ENCODE measurements around the gene RPS16. TPM values are rescaled to one million over a fixed set of nuclear protein-coding genes. Genes with fewer than 3 reads are reported as not detected.

RPS16 gene
- total and polyA plus RNA-seq, 2 of the 8 experiments (the other 6 are each of a cell fraction or from before 2014, with no cell fraction given): 2,433 to 7,810 TPM

DNA sequence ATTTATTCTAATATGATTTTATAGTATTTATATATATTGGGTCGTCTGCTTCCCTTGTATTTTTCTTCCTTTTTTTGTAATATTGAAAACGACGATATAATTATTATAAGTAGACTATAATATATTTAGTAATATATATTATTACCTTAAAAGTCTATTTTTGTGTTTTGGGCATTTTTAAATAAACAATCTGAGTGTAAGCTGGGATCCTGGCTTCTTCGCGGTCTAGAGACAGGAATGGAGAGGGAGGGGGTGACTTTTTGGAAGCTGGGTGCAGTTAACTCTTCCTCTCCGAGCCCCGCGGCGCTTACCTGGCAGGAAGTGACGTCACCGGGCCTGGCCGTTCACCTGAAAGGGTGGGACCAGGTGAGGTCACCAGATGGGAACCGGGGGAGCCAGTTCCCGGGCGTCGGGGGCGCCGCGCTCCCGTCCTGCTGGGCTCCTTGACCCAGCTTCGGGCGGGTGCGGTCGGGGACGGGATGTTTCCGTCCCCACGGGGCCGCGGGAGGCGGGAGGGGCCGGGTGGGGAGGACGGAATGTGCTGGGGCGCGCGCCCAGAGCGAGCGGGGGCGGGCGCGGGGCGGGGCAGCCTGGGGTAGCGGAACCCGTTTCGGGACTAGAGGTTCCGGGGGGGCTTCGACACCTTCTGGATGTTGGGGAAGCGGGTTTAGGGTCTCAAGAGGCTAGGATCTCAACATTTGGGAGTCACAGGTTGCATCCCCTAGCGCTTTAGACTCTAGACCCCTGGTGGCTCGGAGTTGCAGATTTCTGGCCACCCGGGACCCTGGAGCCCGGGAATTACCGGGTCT lies 26.3 kb downstream of the RPS16 start (continued):
- TF ChIP-seq, protein P1, sequence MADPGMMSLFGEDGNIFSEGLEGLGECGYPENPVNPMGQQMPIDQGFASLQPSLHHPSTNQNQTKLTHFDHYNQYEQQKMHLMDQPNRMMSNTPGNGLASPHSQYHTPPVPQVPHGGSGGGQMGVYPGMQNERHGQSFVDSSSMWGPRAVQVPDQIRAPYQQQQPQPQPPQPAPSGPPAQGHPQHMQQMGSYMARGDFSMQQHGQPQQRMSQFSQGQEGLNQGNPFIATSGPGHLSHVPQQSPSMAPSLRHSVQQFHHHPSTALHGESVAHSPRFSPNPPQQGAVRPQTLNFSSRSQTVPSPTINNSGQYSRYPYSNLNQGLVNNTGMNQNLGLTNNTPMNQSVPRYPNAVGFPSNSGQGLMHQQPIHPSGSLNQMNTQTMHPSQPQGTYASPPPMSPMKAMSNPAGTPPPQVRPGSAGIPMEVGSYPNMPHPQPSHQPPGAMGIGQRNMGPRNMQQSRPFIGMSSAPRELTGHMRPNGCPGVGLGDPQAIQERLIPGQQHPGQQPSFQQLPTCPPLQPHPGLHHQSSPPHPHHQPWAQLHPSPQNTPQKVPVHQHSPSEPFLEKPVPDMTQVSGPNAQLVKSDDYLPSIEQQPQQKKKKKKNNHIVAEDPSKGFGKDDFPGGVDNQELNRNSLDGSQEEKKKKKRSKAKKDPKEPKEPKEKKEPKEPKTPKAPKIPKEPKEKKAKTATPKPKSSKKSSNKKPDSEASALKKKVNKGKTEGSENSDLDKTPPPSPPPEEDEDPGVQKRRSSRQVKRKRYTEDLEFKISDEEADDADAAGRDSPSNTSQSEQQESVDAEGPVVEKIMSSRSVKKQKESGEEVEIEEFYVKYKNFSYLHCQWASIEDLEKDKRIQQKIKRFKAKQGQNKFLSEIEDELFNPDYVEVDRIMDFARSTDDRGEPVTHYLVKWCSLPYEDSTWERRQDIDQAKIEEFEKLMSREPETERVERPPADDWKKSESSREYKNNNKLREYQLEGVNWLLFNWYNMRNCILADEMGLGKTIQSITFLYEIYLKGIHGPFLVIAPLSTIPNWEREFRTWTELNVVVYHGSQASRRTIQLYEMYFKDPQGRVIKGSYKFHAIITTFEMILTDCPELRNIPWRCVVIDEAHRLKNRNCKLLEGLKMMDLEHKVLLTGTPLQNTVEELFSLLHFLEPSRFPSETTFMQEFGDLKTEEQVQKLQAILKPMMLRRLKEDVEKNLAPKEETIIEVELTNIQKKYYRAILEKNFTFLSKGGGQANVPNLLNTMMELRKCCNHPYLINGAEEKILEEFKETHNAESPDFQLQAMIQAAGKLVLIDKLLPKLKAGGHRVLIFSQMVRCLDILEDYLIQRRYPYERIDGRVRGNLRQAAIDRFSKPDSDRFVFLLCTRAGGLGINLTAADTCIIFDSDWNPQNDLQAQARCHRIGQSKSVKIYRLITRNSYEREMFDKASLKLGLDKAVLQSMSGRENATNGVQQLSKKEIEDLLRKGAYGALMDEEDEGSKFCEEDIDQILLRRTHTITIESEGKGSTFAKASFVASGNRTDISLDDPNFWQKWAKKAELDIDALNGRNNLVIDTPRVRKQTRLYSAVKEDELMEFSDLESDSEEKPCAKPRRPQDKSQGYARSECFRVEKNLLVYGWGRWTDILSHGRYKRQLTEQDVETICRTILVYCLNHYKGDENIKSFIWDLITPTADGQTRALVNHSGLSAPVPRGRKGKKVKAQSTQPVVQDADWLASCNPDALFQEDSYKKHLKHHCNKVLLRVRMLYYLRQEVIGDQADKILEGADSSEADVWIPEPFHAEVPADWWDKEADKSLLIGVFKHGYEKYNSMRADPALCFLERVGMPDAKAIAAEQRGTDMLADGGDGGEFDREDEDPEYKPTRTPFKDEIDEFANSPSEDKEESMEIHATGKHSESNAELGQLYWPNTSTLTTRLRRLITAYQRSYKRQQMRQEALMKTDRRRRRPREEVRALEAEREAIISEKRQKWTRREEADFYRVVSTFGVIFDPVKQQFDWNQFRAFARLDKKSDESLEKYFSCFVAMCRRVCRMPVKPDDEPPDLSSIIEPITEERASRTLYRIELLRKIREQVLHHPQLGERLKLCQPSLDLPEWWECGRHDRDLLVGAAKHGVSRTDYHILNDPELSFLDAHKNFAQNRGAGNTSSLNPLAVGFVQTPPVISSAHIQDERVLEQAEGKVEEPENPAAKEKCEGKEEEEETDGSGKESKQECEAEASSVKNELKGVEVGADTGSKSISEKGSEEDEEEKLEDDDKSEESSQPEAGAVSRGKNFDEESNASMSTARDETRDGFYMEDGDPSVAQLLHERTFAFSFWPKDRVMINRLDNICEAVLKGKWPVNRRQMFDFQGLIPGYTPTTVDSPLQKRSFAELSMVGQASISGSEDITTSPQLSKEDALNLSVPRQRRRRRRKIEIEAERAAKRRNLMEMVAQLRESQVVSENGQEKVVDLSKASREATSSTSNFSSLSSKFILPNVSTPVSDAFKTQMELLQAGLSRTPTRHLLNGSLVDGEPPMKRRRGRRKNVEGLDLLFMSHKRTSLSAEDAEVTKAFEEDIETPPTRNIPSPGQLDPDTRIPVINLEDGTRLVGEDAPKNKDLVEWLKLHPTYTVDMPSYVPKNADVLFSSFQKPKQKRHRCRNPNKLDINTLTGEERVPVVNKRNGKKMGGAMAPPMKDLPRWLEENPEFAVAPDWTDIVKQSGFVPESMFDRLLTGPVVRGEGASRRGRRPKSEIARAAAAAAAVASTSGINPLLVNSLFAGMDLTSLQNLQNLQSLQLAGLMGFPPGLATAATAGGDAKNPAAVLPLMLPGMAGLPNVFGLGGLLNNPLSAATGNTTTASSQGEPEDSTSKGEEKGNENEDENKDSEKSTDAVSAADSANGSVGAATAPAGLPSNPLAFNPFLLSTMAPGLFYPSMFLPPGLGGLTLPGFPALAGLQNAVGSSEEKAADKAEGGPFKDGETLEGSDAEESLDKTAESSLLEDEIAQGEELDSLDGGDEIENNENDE (IDR thresholded peaks at IDR 0.05; ENCODE audit: insufficient replicate concordance, low read length): no peak
- TF ChIP-seq BACH1 (IDR thresholded peaks at IDR 0.05; ENCODE audit: low read length) (no peak), JUN (IDR thresholded peaks at IDR 0.05; ENCODE audit: low read depth, low read length) (peak; percentile 75), HDAC2 (IDR thresholded peaks at IDR 0.05; ENCODE audit: borderline replicate concordance in 1 of 2, low read depth in 2 of 2, low read length in 2 of 2) (no peak), GABPA (IDR thresholded peaks at IDR 0.05; ENCODE audit: borderline replicate concordance, insufficient read depth, low read length) (peak; percentile 81; the same call in 1 of the 2 replicates), TAF7 (optimal IDR thresholded peaks at IDR 0.05; ENCODE audit: borderline replicate concordance, low read depth, low read length) (peak; percentile 54), POLR2A (IDR thresholded peaks at IDR 0.05; ENCODE audit: control extremely low read depth in 1 of 2, low read depth in 2 of 2, low read length in 2 of 2) (peak; percentile 55 to 96; a peak in 2 of 3 replicates)
- TF ChIP-seq, protein P2, sequence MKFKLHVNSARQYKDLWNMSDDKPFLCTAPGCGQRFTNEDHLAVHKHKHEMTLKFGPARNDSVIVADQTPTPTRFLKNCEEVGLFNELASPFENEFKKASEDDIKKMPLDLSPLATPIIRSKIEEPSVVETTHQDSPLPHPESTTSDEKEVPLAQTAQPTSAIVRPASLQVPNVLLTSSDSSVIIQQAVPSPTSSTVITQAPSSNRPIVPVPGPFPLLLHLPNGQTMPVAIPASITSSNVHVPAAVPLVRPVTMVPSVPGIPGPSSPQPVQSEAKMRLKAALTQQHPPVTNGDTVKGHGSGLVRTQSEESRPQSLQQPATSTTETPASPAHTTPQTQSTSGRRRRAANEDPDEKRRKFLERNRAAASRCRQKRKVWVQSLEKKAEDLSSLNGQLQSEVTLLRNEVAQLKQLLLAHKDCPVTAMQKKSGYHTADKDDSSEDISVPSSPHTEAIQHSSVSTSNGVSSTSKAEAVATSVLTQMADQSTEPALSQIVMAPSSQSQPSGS (IDR thresholded peaks at IDR 0.05; ENCODE audit: low read length): peak; percentile 94

Measured in H1 (cell line).